Coronary artery (tissue), 2 donors: Measurements from ENCODE around the gene THADA.

Source experiments
- DNase-seq: peaks from one replicate; pipeline ENCODE4 v3.0.0-alpha.2; 2017; ENCODE audit warnings: low spot score
- H3K27ac ChIP-seq, 2 donors: fragments of 200-600 bp; sonication (generic); one replicate each; pipeline ENCODE4 v1.5.1; 2016 to 2019
- H3K4me3 ChIP-seq: fragments of 200-600 bp; sonication (generic); 2 replicates; pipeline ENCODE4 v1.5.1; 2016; ENCODE audit warnings: mild to moderate bottlenecking, moderate library complexity
- CTCF ChIP-seq: fragments of 200-600 bp; sonication (generic); IDR thresholded peaks from one replicate; pipeline ENCODE4 v1.5.1; 2019; ENCODE audit warnings: antibody characterized with exemption

The THADA gene

GRCh38 chr2:43569921-43570320 is 25.9 kb downstream of the THADA start:
- no peak for DNase-seq
- no peak for TF ChIP-seq CTCF
- H3K27ac ChIP-seq = no peak overlapping the region
- no peak overlapping the region for H3K4me3 ChIP-seq

GRCh38 chr2:43568228-43568627 is 27.6 kb downstream of the THADA start:
- H3K4me3 ChIP-seq = no peak overlapping the region
- H3K27ac ChIP-seq = no peak overlapping the region
- no peak for DNase-seq
- no peak for TF ChIP-seq CTCF

GRCh38 chr2:43566461-43566729 is 29.4 kb downstream of the THADA start:
- TF ChIP-seq CTCF = no peak
- Histone ChIP-seq H3K27ac (no peak overlapping the region), H3K4me3 (no peak overlapping the region)
- no peak for DNase-seq

GRCh38 chr2:43563679-43564078 is 32.2 kb downstream of the THADA start:
- DNase-seq = no peak
- no peak for TF ChIP-seq CTCF
- H3K4me3 ChIP-seq = no peak overlapping the region
- no peak overlapping the region for H3K27ac ChIP-seq

- TF ChIP-seq CTCF = no peak
- Histone ChIP-seq H3K4me3 (no peak overlapping the region), H3K27ac (no peak overlapping the region)
- DNase-seq = no peak
Observed at GRCh38 chr2:43560231-43560547, 35.6 kb downstream of the THADA start.

GRCh38 chr2:43559391-43560230 is 36.2 kb downstream of the THADA start:
- no peak for TF ChIP-seq CTCF
- H3K27ac ChIP-seq = no peak overlapping the region
- no peak overlapping the region for H3K4me3 ChIP-seq
- DNase-seq = no peak

GRCh38 chr2:43557196-43557595 is 38.6 kb downstream of the THADA start:
- no peak for DNase-seq
- Histone ChIP-seq H3K27ac (no peak overlapping the region), H3K4me3 (no peak overlapping the region)
- TF ChIP-seq CTCF = no peak
